ENCODE data around the gene SYT8. TPM values are rescaled to one million over a fixed set of nuclear protein-coding genes. Genes with fewer than 3 reads are reported as not detected.
A peak's percentile ranks its signal among the peaks of the same experiment; 100 is the strongest.

The SYT8 gene
- total RNA-seq, 2 experiments from 2014 or later, result not detected

- peaks cover 16% of the 10 kb centered on the region for H3K4me1 Mint-ChIP-seq (ENCODE audit: low read depth)
- CTCF ChIA-PET, result no interaction called here
- peak overlapping the region; percentile 44 for H3K27ac Mint-ChIP-seq
- Histone ChIP-seq H3K4me3 (ENCODE audit: low read length) (no peak overlapping the region), H3K27ac (ENCODE audit: low read depth in 1 of 2, low read length in 2 of 2) (peak overlapping the region in 1 of 2 donors; percentile 25), H3K36me3 (ENCODE audit: insufficient read depth, low read length) (peaks cover 40% of the 10 kb centered on the region), H3K27me3 (ENCODE audit: control insufficient read depth in 1 of 2, insufficient read depth in 2 of 2, low read length in 2 of 2) (no peaks in the 10 kb centered on the region), H3K4me1 (ENCODE audit: insufficient read depth, low read length) (peaks cover 75% of the 10 kb centered on the region), H3K9me3 (ENCODE audit: control insufficient read depth in 1 of 2, insufficient read depth in 1 of 2, low read length in 2 of 2) (no peaks in the 10 kb centered on the region)
- ATAC-seq (ENCODE audit: poor library complexity) (no peak), DNase-seq (no peak)
- H3K4me3 Mint-ChIP-seq, result no peak overlapping the region
- POLR2A ChIA-PET, result interaction anchor here (0.8 kb wide), 1 partner anchor 9 kb away, joined by 3 read pairs; no protein-coding TSS in a partner anchor
- H3K27me3 Mint-ChIP-seq, result no peaks in the 10 kb centered on the region
- intact Hi-C loops (cut with DNase I, micrococcal nuclease), result loop anchor here in 1 of 2 experiments (10.0 kb wide), 1 partner anchor 538 kb away; no protein-coding TSS in a partner anchor
- no peaks in the 10 kb centered on the region for H3K9me3 Mint-ChIP-seq
- peaks cover 14% of the 10 kb centered on the region for H3K36me3 Mint-ChIP-seq (ENCODE audit: low read depth)
- TF ChIP-seq CTCF (IDR thresholded peaks at IDR 0.05), result no peak
These were observed 22.3 kb downstream of the SYT8 start for GRCh38 chr11:1857064-1857463.

- ChIA-PET POLR2A (no interaction called here), CTCF (interaction anchor here (0.6 kb wide), 2 partner anchors 46 to 545 kb away, joined by 3 to 5 read pairs; no protein-coding TSS in a partner anchor)
- Mint-ChIP-seq H3K36me3 (ENCODE audit: low read depth) (peaks cover 9% of the 10 kb centered on the region), H3K9me3 (no peaks in the 10 kb centered on the region), H3K4me1 (ENCODE audit: low read depth) (peaks cover 5% of the 10 kb centered on the region), H3K4me3 (no peak overlapping the region), H3K27me3 (no peaks in the 10 kb centered on the region), H3K27ac (no peak overlapping the region)
- no peak overlapping the region for H3K27ac ChIP-seq (ENCODE audit: low read depth in 1 of 2, low read length in 2 of 2)
- no peak overlapping the region for H3K4me3 ChIP-seq (ENCODE audit: low read length)
- H3K27me3 ChIP-seq (ENCODE audit: control insufficient read depth in 1 of 2, insufficient read depth in 2 of 2, low read length in 2 of 2), result no peaks in the 10 kb centered on the region
- ATAC-seq (ENCODE audit: poor library complexity) (no peak), DNase-seq (no peak)
- no peak for TF ChIP-seq CTCF (IDR thresholded peaks at IDR 0.05)
- intact Hi-C loops (cut with DNase I, micrococcal nuclease), result loop anchor here in 1 of 2 experiments (10.0 kb wide), 1 partner anchor 537 kb away; no protein-coding TSS in a partner anchor
- H3K4me1 ChIP-seq (ENCODE audit: insufficient read depth, low read length), result peaks cover 78% of the 10 kb centered on the region
- peaks cover 47% of the 10 kb centered on the region for H3K36me3 ChIP-seq (ENCODE audit: insufficient read depth, low read length)
- no peaks in the 10 kb centered on the region for H3K9me3 ChIP-seq (ENCODE audit: control insufficient read depth in 1 of 2, insufficient read depth in 1 of 2, low read length in 2 of 2)
These were observed 23.4 kb downstream of the SYT8 start for GRCh38 chr11:1858154-1858553.

- no peak overlapping the region for H3K4me3 ChIP-seq (ENCODE audit: low read length)
- peaks cover 6% of the 10 kb centered on the region for H3K36me3 Mint-ChIP-seq (ENCODE audit: low read depth)
- CTCF ChIA-PET, result interaction anchor here (0.6 kb wide), 1 partner anchor 47 kb away, joined by 3 read pairs; no protein-coding TSS in a partner anchor
- ATAC-seq (ENCODE audit: poor library complexity), result no peak
- H3K9me3 ChIP-seq (ENCODE audit: control insufficient read depth in 1 of 2, insufficient read depth in 1 of 2, low read length in 2 of 2), result no peaks in the 10 kb centered on the region
- H3K4me3 Mint-ChIP-seq, result no peak overlapping the region
- peaks cover 6% of the 10 kb centered on the region for H3K4me1 Mint-ChIP-seq (ENCODE audit: low read depth)
- no peak for DNase-seq
- peaks cover 82% of the 10 kb centered on the region for H3K4me1 ChIP-seq (ENCODE audit: insufficient read depth, low read length)
- no peak overlapping the region for H3K27ac ChIP-seq (ENCODE audit: low read depth in 1 of 2, low read length in 2 of 2)
- no peaks in the 10 kb centered on the region for H3K9me3 Mint-ChIP-seq
- H3K27ac Mint-ChIP-seq, result no peak overlapping the region
- H3K27me3 ChIP-seq (ENCODE audit: control insufficient read depth in 1 of 2, insufficient read depth in 2 of 2, low read length in 2 of 2), result no peaks in the 10 kb centered on the region
- intact Hi-C loops (cut with DNase I, micrococcal nuclease), result loop anchor here in 1 of 2 experiments (10.0 kb wide), 1 partner anchor 536 kb away; no protein-coding TSS in a partner anchor
- POLR2A ChIA-PET, result no interaction called here
- no peaks in the 10 kb centered on the region for H3K27me3 Mint-ChIP-seq
- no peak for TF ChIP-seq CTCF (IDR thresholded peaks at IDR 0.05)
- peaks cover 51% of the 10 kb centered on the region for H3K36me3 ChIP-seq (ENCODE audit: insufficient read depth, low read length)
These were observed 23.8 kb downstream of the SYT8 start for GRCh38 chr11:1858576-1858975.

Measured in CD4-positive, alpha-beta T cell (primary cell).